Measurements from ENCODE around the gene CDK1.

GRCh38 chr10:60747817-60748469, 30.3 kb upstream of the CDK1 start:
- TF ChIP-seq, protein P1, sequence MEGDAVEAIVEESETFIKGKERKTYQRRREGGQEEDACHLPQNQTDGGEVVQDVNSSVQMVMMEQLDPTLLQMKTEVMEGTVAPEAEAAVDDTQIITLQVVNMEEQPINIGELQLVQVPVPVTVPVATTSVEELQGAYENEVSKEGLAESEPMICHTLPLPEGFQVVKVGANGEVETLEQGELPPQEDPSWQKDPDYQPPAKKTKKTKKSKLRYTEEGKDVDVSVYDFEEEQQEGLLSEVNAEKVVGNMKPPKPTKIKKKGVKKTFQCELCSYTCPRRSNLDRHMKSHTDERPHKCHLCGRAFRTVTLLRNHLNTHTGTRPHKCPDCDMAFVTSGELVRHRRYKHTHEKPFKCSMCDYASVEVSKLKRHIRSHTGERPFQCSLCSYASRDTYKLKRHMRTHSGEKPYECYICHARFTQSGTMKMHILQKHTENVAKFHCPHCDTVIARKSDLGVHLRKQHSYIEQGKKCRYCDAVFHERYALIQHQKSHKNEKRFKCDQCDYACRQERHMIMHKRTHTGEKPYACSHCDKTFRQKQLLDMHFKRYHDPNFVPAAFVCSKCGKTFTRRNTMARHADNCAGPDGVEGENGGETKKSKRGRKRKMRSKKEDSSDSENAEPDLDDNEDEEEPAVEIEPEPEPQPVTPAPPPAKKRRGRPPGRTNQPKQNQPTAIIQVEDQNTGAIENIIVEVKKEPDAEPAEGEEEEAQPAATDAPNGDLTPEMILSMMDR (IDR thresholded peaks at IDR 0.05; ENCODE audit: insufficient read depth, low read depth, low read length), result no peak
- no peak for TF ChIP-seq EZH2 (IDR thresholded peaks at IDR 0.05; ENCODE audit: insufficient read depth, low read length)

Measured in astrocyte (in vitro differentiated cells and primary cell).